Transverse colon (tissue), 4 donors: ENCODE results near the gene ESR1.

Source experiments
- EP300 ChIP-seq: sonication (generic); formaldehyde crosslinking; IDR thresholded peaks from one replicate; pipeline ENCODE4 v1.6.1; 2017; ENCODE audit warnings: antibody characterized with exemption, low read depth
- POLR2A ChIP-seq: fragments of 450-650 bp; IDR thresholded peaks from one replicate; pipeline ENCODE4 v1.6.1; 2016; ENCODE audit warnings: antibody characterized with exemption, mild to moderate bottlenecking, moderate library complexity
- POLR2AphosphoS5 ChIP-seq, 3 donors: sonication (generic); formaldehyde crosslinking; IDR thresholded peaks; one replicate each; pipeline ENCODE4 v1.6.1; 2016; ENCODE audit warnings: antibody characterized with exemption in 3 of 3
- TF ChIP-seq, protein P1 (sequence below), 5 experiments: fragments of 200-600 bp in 3 of 5; fragments of 450-650 bp in 2 of 5; sonication (generic) in 3 of 5; IDR thresholded peaks; 1 replicate in 2 of 5; 2 replicates in 3 of 5; pipeline ENCODE4 v1.5.1; 2016 to 2017; ENCODE audit warnings: antibody characterized with exemption in 5 of 5, inconsistent platforms in 3 of 5, mild to moderate bottlenecking in 2 of 5, moderate library complexity in 1 of 5

DNA sequence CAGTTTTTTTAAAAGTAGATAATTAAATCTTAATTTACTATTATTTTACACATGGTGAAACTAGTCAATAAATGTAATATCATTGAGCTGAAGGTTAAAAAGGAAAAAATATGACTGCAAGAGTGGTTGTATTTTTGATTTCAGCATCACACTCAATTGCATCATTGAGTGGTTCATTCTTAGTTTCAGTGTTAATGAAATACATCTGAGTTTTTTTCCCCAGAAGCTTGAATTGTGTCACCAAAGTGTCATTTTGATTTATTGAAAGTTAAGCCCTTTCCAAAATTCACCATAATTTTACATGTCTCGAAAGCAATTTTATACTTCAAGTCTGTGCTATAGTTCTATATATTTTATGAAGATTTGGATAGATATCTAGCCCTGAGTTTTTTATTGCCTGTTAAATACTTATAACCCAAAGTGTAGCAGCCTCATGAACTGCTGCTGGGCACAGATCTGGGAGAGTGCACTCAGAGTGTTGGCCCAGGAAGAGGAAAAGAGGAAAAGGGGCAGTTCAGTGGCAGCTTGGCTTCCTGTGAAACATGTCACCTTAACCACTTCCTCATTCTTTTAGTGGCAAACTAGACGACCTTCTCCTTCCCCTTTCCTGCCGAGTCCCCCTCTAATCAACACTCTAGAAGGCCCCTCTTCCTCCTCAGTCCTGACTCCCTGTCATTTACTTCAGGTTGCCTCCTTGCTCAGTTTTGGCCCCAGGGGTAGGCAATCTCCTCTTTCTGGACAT, 140.7 kb downstream of the ESR1 start:
- TF ChIP-seq, protein P1, sequence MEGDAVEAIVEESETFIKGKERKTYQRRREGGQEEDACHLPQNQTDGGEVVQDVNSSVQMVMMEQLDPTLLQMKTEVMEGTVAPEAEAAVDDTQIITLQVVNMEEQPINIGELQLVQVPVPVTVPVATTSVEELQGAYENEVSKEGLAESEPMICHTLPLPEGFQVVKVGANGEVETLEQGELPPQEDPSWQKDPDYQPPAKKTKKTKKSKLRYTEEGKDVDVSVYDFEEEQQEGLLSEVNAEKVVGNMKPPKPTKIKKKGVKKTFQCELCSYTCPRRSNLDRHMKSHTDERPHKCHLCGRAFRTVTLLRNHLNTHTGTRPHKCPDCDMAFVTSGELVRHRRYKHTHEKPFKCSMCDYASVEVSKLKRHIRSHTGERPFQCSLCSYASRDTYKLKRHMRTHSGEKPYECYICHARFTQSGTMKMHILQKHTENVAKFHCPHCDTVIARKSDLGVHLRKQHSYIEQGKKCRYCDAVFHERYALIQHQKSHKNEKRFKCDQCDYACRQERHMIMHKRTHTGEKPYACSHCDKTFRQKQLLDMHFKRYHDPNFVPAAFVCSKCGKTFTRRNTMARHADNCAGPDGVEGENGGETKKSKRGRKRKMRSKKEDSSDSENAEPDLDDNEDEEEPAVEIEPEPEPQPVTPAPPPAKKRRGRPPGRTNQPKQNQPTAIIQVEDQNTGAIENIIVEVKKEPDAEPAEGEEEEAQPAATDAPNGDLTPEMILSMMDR (IDR thresholded peaks at IDR 0.05), result no peak
- TF ChIP-seq POLR2AphosphoS5 (IDR thresholded peaks at IDR 0.05), result no peak
- TF ChIP-seq EP300, result no peak
- TF ChIP-seq POLR2A, result no peak
